HCT116 (cell line): Measurements from ENCODE around the gene GALNT17. TPM values are rescaled to one million over a fixed set of nuclear protein-coding genes. Genes with fewer than 3 reads are reported as not detected.

ENCODE experiments used
- ATAC-seq: fragments of 200-7000 bp; cut with Tn5 transposase; 2 replicates; pipeline ENCODE4 v1.9.1; 2020; ENCODE audit warnings: mild to moderate bottlenecking, moderate library complexity
- BruUV-seq: library from RNA; stranded (reverse); fragments of 400-500 nt; replicated peaks from 2 replicates; lab custom pipeline; 2021; lab: Mats Ljungman, UMichigan
- CTCF ChIA-PET: fragments of 300-600 bp; sonication (Branson Sonifier 250); formaldehyde crosslinking; loops from one replicate; lab custom pipeline; 2021; ENCODE audit warnings: antibody characterized with exemption; lab: Charles Lee
- POLR2A ChIA-PET: fragments of 300-600, 350-600 bp; sonication (Branson Sonifier 250); formaldehyde crosslinking; loops from one replicate; lab custom pipeline; 2021; ENCODE audit warnings: antibody characterized with exemption; lab: Charles Lee
- RAD21 ChIA-PET, 2 experiments: fragments of 300-600 bp; sonication (Branson Sonifier 250); formaldehyde crosslinking; loops; one replicate each; lab custom pipeline; 2023; ENCODE audit warnings: low total read pairs in 2 of 2; ENCODE audit not compliant: uncharacterized antibody in 2 of 2, unreplicated experiment in 2 of 2, low non-redundant PET in 1 of 2; lab: Charles Lee
- DNase-seq: peaks from one replicate; pipeline ENCODE4 v3.0.0-alpha.2; 2010; ENCODE audit warnings: low read depth, low spot score
- H2AFZ ChIP-seq: fragments of 200-600 bp; shearing (Covaris generic), sonication (generic); 2 replicates; pipeline ENCODE4 v1.6.1; 2017; ENCODE audit warnings: low read depth, mixed run types, mixed read lengths, antibody characterized with exemption, low read length; ENCODE audit not compliant: poor library complexity, severe bottlenecking
- H3K27ac ChIP-seq: 2 replicates; pipeline ENCODE4 v1.5.1; 2012; ENCODE audit warnings: low read depth, low read length
- H3K27me3 ChIP-seq: fragments of 200-600 bp; sonication (generic); 2 replicates; pipeline ENCODE4 v1.6.1; 2016; ENCODE audit warnings: mixed run types, low read length, mixed read lengths; ENCODE audit not compliant: insufficient read depth
- H3K36me3 ChIP-seq, 2 experiments: fragments of 200-500 bp in 1 of 2; fragments of 200-600 bp in 1 of 2; sonication (Bioruptor generic) in 1 of 2; sonication (generic) in 1 of 2; 2 replicates each; pipeline versions ENCODE4 v1.5.1 to v1.6.1; 2014 to 2016; ENCODE audit warnings: low read length in 2 of 2, inconsistent platforms in 1 of 2, mixed read lengths in 1 of 2, mixed run types in 1 of 2; ENCODE audit not compliant: insufficient read depth in 2 of 2, control insufficient read depth in 1 of 2
- H3K4me1 ChIP-seq, 2 experiments: fragments of 200-600 bp in 1 of 2; sonication (generic) in 1 of 2; 2 replicates each; pipeline versions ENCODE4 v1.5.1 to v1.6.1; 2012 to 2017; ENCODE audit warnings: low read length in 2 of 2, inconsistent platforms in 1 of 2, mild to moderate bottlenecking in 1 of 2, mixed read lengths in 1 of 2, mixed run types in 1 of 2, moderate library complexity in 1 of 2; ENCODE audit not compliant: insufficient read depth in 2 of 2, control insufficient read depth in 1 of 2
- H3K4me2 ChIP-seq: fragments of 200-600 bp; sonication (generic); 2 replicates; pipeline ENCODE4 v1.6.1; 2017; ENCODE audit warnings: mixed run types, low read length, mixed read lengths
- H3K4me3 ChIP-seq, 2 experiments: fragments of 200-600 bp in 1 of 2; sonication (generic) in 1 of 2; replicated peaks in 1 of 2; 2 replicates each; pipeline ENCODE4 v1.5.1; 2011 to 2016; ENCODE audit warnings: low read length in 2 of 2, control low read depth in 1 of 2, low read depth in 1 of 2, mild to moderate bottlenecking in 1 of 2, mixed read lengths in 1 of 2, mixed run types in 1 of 2
- H3K79me2 ChIP-seq: fragments of 200-600 bp; sonication (generic); 2 replicates; pipeline ENCODE4 v1.6.1; 2017; ENCODE audit warnings: mild to moderate bottlenecking, mixed run types, low read length, moderate library complexity, mixed read lengths; ENCODE audit not compliant: insufficient read depth
- H3K9ac ChIP-seq: fragments of 200-600 bp; sonication (generic); 2 replicates; pipeline ENCODE4 v1.6.1; 2016; ENCODE audit warnings: low read length, mixed read lengths
- H3K9me2 ChIP-seq: fragments of 200-600 bp; sonication (generic), shearing (Covaris generic); 2 replicates; pipeline ENCODE4 v1.6.1; 2017; ENCODE audit warnings: mixed run types, mild to moderate bottlenecking, moderate library complexity; ENCODE audit not compliant: insufficient read depth
- H3K9me3 ChIP-seq, 2 experiments: fragments of 200-500 bp in 1 of 2; fragments of 200-600 bp in 1 of 2; sonication (Bioruptor generic) in 1 of 2; sonication (generic) in 1 of 2; 2 replicates each; pipeline ENCODE4 v1.6.1; 2014 to 2017; ENCODE audit warnings: low read length in 2 of 2, mixed read lengths in 2 of 2, inconsistent platforms in 1 of 2, low read depth in 1 of 2, mild to moderate bottlenecking in 1 of 2, mixed run types in 1 of 2, moderate library complexity in 1 of 2; ENCODE audit not compliant: control insufficient read depth in 1 of 2, insufficient read depth in 1 of 2
- H4K20me1 ChIP-seq: fragments of 200-600 bp; sonication (generic), shearing (Covaris generic); 2 replicates; pipeline ENCODE4 v1.6.1; 2017; ENCODE audit warnings: mixed run types, mild to moderate bottlenecking, moderate library complexity; ENCODE audit not compliant: insufficient read depth
- EGR1 ChIP-seq: IDR thresholded peaks from 2 replicates; pipeline ENCODE4 v1.6.1; 2012; ENCODE audit warnings: low read depth
- EZH2 ChIP-seq: fragments of 200-600 bp; sonication (generic); IDR thresholded peaks from 2 replicates; pipeline ENCODE4 v1.6.1; 2017; ENCODE audit warnings: antibody characterized with exemption, mixed run types
- JUND ChIP-seq: IDR thresholded peaks from 2 replicates; pipeline ENCODE4 v1.6.1; 2012
- SIN3A ChIP-seq: IDR thresholded peaks from 2 replicates; pipeline ENCODE4 v1.6.1; 2012; ENCODE audit warnings: low read depth
- intact Hi-C: fragments of 100-400 bp; cut with micrococcal nuclease; formaldehyde crosslinking; loops from 2 replicates; pipeline ENCODE4 v1.10.0; 2022
- total RNA-seq: library from RNA; stranded (reverse); gene quantifications from one replicate; pipeline ENCODE4 v1.2.1, GENCODE V29; 2021; ENCODE audit not compliant: unreplicated experiment
- TF ChIP-seq, protein P1 (sequence below): IDR thresholded peaks from 2 replicates; pipeline ENCODE4 v1.6.1; 2012; ENCODE audit warnings: low read depth
- TF ChIP-seq, protein P2 (sequence below), 3 experiments: fragments of 200-600 bp in 1 of 3; sonication (generic) in 1 of 3; IDR thresholded peaks in 2 of 3; conservative IDR thresholded peaks in 1 of 3; 2 replicates each; pipeline ENCODE4 v1.5.1; 2012 to 2017; ENCODE audit warnings: low read depth in 2 of 3, low read length in 2 of 3, antibody characterized with exemption in 1 of 3, borderline replicate concordance in 1 of 3, control low read depth in 1 of 3, mild to moderate bottlenecking in 1 of 3, mixed read lengths in 1 of 3, mixed run types in 1 of 3, moderate library complexity in 1 of 3; ENCODE audit not compliant: insufficient read depth in 1 of 3
- TF ChIP-seq, protein P3 (sequence below): IDR thresholded peaks from 2 replicates; pipeline ENCODE4 v1.6.1; 2011; ENCODE audit warnings: mild to moderate bottlenecking, low read length, moderate library complexity; ENCODE audit not compliant: insufficient replicate concordance; ENCODE audit errors: extremely low read depth

Gene GALNT17
- total RNA-seq, 1 experiment from 2014 or later, result not detected

DNA sequence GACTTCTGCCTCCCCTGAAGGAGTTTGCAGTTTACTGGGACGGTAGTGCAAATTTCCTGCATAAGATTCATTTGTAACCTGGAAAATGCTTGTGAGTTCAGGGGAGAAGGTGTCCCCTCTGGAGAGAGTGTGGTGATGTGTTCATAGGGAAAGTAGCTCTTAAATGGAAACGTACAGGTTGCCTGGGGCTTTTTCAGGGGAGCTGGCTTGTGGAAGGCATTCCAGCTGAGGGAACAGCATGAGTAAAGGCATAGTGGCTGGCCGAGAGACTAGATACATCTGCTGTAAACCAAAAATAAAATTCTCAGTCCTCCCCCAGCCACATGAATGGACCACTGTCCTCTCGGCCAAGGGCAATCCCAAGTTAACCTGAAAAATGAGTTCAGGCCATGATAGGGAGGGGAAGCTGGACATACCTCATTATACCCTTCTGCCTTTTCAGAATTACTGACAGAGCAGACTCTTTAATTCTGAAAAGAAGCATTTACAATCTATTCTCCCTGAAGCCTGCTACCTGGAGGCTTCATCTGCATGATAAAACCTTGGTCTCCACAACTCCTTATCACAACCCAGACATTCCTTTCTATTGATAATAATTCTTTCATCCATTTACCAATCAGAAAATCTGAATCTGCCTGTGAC is 123.7 kb downstream of the GALNT17 start:
- no TSS peak for BruUV-seq

More for the DNA sequence above, 123.7 kb downstream of the GALNT17 start:
- H3K27me3 ChIP-seq, result no peaks in the 10 kb centered on the region
- H3K4me3 ChIP-seq, result no peak overlapping the region
- H3K4me2 ChIP-seq, result no peak overlapping the region
- H3K79me2 ChIP-seq, result no peaks in the 10 kb centered on the region
- no peak overlapping the region for H2AFZ ChIP-seq
- no peak for DNase-seq
- TF ChIP-seq SIN3A (no peak), JUND (no peak), EGR1 (no peak), EZH2 (no peak)
- TF ChIP-seq, protein P1, sequence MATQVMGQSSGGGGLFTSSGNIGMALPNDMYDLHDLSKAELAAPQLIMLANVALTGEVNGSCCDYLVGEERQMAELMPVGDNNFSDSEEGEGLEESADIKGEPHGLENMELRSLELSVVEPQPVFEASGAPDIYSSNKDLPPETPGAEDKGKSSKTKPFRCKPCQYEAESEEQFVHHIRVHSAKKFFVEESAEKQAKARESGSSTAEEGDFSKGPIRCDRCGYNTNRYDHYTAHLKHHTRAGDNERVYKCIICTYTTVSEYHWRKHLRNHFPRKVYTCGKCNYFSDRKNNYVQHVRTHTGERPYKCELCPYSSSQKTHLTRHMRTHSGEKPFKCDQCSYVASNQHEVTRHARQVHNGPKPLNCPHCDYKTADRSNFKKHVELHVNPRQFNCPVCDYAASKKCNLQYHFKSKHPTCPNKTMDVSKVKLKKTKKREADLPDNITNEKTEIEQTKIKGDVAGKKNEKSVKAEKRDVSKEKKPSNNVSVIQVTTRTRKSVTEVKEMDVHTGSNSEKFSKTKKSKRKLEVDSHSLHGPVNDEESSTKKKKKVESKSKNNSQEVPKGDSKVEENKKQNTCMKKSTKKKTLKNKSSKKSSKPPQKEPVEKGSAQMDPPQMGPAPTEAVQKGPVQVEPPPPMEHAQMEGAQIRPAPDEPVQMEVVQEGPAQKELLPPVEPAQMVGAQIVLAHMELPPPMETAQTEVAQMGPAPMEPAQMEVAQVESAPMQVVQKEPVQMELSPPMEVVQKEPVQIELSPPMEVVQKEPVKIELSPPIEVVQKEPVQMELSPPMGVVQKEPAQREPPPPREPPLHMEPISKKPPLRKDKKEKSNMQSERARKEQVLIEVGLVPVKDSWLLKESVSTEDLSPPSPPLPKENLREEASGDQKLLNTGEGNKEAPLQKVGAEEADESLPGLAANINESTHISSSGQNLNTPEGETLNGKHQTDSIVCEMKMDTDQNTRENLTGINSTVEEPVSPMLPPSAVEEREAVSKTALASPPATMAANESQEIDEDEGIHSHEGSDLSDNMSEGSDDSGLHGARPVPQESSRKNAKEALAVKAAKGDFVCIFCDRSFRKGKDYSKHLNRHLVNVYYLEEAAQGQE, result no peak
- TF ChIP-seq, protein P2, sequence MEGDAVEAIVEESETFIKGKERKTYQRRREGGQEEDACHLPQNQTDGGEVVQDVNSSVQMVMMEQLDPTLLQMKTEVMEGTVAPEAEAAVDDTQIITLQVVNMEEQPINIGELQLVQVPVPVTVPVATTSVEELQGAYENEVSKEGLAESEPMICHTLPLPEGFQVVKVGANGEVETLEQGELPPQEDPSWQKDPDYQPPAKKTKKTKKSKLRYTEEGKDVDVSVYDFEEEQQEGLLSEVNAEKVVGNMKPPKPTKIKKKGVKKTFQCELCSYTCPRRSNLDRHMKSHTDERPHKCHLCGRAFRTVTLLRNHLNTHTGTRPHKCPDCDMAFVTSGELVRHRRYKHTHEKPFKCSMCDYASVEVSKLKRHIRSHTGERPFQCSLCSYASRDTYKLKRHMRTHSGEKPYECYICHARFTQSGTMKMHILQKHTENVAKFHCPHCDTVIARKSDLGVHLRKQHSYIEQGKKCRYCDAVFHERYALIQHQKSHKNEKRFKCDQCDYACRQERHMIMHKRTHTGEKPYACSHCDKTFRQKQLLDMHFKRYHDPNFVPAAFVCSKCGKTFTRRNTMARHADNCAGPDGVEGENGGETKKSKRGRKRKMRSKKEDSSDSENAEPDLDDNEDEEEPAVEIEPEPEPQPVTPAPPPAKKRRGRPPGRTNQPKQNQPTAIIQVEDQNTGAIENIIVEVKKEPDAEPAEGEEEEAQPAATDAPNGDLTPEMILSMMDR (IDR thresholded peaks at IDR 0.05 in 2 of 3, conservative IDR thresholded peaks at IDR 0.05 in 1 of 3; ENCODE audit: borderline replicate concordance in 1 of 3, insufficient read depth in 1 of 3, low read depth in 2 of 3, low read length in 2 of 3), result no peak
- TF ChIP-seq, protein P3, sequence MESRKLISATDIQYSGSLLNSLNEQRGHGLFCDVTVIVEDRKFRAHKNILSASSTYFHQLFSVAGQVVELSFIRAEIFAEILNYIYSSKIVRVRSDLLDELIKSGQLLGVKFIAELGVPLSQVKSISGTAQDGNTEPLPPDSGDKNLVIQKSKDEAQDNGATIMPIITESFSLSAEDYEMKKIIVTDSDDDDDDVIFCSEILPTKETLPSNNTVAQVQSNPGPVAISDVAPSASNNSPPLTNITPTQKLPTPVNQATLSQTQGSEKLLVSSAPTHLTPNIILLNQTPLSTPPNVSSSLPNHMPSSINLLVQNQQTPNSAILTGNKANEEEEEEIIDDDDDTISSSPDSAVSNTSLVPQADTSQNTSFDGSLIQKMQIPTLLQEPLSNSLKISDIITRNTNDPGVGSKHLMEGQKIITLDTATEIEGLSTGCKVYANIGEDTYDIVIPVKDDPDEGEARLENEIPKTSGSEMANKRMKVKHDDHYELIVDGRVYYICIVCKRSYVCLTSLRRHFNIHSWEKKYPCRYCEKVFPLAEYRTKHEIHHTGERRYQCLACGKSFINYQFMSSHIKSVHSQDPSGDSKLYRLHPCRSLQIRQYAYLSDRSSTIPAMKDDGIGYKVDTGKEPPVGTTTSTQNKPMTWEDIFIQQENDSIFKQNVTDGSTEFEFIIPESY, result no peak
- TF ChIP-seq, all 23 proteins: peak for 0
- no peak overlapping the region for H3K9ac ChIP-seq
- no peaks in the 10 kb centered on the region for H3K36me3 ChIP-seq
- POLR2A ChIA-PET, result no interaction called here
- intact Hi-C loops, result no loop called here
- no peak for ATAC-seq
- no peaks in the 10 kb centered on the region for H3K9me2 ChIP-seq
- H4K20me1 ChIP-seq, result no peaks in the 10 kb centered on the region
- H3K4me1 ChIP-seq, result no peaks in the 10 kb centered on the region
- H3K9me3 ChIP-seq, result peaks cover 7 to 18% of the 10 kb centered on the region in 2 experiments; a peak in 2 of 4 replicates
- CTCF ChIA-PET, result no interaction called here
- H3K27ac ChIP-seq, result no peak overlapping the region
- RAD21 ChIA-PET, result no interaction called here
